ENCODE measurements around the gene TFIP11.

Gene TFIP11

DNA sequence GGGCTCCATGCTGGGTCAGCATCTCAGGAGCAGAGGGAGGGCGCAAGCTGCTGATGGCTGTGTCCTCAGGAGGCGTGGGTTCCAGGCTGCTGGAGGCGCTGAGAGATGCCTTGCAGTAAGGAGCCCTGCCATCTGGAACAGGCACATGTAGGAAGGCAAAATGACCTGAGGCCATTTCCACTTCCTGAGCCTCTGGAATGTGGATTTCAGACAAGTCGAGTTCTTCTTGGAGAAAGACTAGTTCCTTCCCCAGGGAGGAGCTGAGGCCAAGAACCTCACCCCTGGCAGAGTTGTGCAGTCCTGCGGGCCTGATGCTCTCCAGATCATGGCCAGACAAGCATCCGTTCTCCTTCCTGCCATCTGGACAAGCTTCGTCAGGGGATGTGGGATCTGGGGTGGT, 48.0 kb downstream of the TFIP11 start:
- H3K27ac ChIP-seq (ENCODE audit: low read depth, low read length): no peak overlapping the region
- no peak overlapping the region for H3K9ac ChIP-seq (ENCODE audit: low read depth in 1 of 2, low read length in 2 of 2)
- peaks cover 46 to 73% of the 10 kb centered on the region in 2 donors for H3K36me3 ChIP-seq (ENCODE audit: control insufficient read depth in 1 of 2, insufficient read depth in 2 of 2, low read length in 2 of 2)
- no peaks in the 10 kb centered on the region for H3K4me1 ChIP-seq (ENCODE audit: control insufficient read depth in 1 of 2, insufficient read depth in 2 of 2, low read length in 2 of 2)
- no peaks in the 10 kb centered on the region for H3K9me3 ChIP-seq (ENCODE audit: control insufficient read depth in 1 of 2, low read length in 2 of 2)
- H3K4me3 ChIP-seq (ENCODE audit: low read depth in 1 of 2, low read length in 2 of 2): no peak overlapping the region
- H3K27me3 ChIP-seq (ENCODE audit: control insufficient read depth in 1 of 2, insufficient read depth in 2 of 2, low read length in 2 of 2): no peaks in the 10 kb centered on the region

DNA sequence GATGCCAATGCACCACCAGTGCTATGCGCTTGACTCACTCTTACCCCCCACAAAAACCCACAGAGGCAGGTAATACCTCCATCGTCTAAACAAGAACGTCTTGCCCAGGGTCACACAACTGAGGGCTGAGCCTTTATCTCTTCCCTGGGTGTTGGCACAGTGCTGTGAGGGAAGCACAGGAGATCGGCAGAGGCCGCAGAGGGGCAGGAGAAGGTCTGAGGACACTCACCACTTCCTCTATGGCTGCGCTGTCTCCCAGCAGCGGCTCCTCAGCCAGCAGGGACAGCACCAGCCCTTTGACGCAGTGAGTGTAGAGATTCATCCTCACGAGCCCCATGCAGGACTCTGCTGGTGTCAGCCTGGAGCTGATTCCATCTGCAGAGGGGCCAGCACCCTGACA, 48.6 kb downstream of the TFIP11 start:
- peaks cover 45 to 73% of the 10 kb centered on the region in 2 donors for H3K36me3 ChIP-seq (ENCODE audit: control insufficient read depth in 1 of 2, insufficient read depth in 2 of 2, low read length in 2 of 2)
- H3K9ac ChIP-seq (ENCODE audit: low read depth in 1 of 2, low read length in 2 of 2): no peak overlapping the region
- no peaks in the 10 kb centered on the region for H3K27me3 ChIP-seq (ENCODE audit: control insufficient read depth in 1 of 2, insufficient read depth in 2 of 2, low read length in 2 of 2)
- H3K4me1 ChIP-seq (ENCODE audit: control insufficient read depth in 1 of 2, insufficient read depth in 2 of 2, low read length in 2 of 2): no peaks in the 10 kb centered on the region
- no peak overlapping the region for H3K27ac ChIP-seq (ENCODE audit: low read depth, low read length)
- H3K9me3 ChIP-seq (ENCODE audit: control insufficient read depth in 1 of 2, low read length in 2 of 2): no peaks in the 10 kb centered on the region
- no peak overlapping the region for H3K4me3 ChIP-seq (ENCODE audit: low read depth in 1 of 2, low read length in 2 of 2)

DNA sequence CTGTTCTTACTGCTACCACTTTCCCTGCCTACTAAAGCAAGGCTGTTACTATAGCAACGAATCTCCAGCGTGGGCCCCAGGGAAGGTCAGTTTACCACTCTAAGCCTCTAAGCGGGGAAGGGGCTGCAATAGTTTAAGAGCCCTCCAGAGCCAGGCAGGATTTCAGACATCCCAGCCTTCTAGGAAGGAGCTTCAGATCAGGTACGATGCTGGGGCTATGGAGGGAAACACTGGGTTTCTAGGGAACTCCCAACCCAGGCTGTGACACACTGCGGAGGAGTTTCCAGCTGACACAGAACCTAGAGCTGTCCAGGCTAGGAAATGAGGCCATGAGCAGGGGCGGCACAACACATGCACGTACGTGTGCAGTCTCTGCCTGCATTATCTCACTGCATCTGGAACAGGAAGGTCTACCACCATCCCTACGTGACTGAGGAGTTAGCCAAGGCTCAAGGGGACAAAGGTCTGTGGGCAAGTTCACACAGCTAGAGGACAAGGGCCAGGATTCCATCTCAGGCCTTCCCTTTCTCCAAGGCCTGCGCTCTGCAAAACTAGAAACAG, 49.1 kb downstream of the TFIP11 start:
- no peaks in the 10 kb centered on the region for H3K4me1 ChIP-seq (ENCODE audit: control insufficient read depth in 1 of 2, insufficient read depth in 2 of 2, low read length in 2 of 2)
- H3K27ac ChIP-seq (ENCODE audit: low read depth, low read length): no peak overlapping the region
- no peak overlapping the region for H3K4me3 ChIP-seq (ENCODE audit: low read depth in 1 of 2, low read length in 2 of 2)
- H3K9ac ChIP-seq (ENCODE audit: low read depth in 1 of 2, low read length in 2 of 2): no peak overlapping the region
- H3K36me3 ChIP-seq (ENCODE audit: control insufficient read depth in 1 of 2, insufficient read depth in 2 of 2, low read length in 2 of 2): peaks cover 42 to 71% of the 10 kb centered on the region in 2 donors
- no peaks in the 10 kb centered on the region for H3K27me3 ChIP-seq (ENCODE audit: control insufficient read depth in 1 of 2, insufficient read depth in 2 of 2, low read length in 2 of 2)
- H3K9me3 ChIP-seq (ENCODE audit: control insufficient read depth in 1 of 2, low read length in 2 of 2): no peaks in the 10 kb centered on the region

DNA sequence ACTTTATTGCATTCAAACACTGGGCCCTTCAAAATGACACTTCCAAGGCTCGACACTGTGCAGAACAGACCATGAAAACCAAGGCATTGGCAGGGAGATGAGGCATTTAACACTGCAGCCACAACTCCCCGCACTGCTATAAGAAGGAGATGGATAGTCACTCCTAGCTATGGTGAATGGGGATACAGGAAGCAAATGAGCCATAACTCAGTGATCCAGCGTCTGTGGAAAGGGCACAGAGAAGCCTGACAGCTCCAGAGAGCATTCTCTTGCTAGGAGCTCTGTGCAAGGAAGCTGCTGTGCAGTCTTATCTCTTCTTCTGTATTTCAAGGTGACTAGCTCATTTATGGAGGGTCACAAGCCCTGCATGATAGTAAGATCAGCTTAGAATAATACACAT, 49.6 kb downstream of the TFIP11 start:
- H3K9ac ChIP-seq (ENCODE audit: low read depth in 1 of 2, low read length in 2 of 2): no peak overlapping the region
- H3K27ac ChIP-seq (ENCODE audit: low read depth, low read length): no peak overlapping the region
- H3K9me3 ChIP-seq (ENCODE audit: control insufficient read depth in 1 of 2, low read length in 2 of 2): no peaks in the 10 kb centered on the region
- H3K4me1 ChIP-seq (ENCODE audit: control insufficient read depth in 1 of 2, insufficient read depth in 2 of 2, low read length in 2 of 2): no peaks in the 10 kb centered on the region
- H3K36me3 ChIP-seq (ENCODE audit: control insufficient read depth in 1 of 2, insufficient read depth in 2 of 2, low read length in 2 of 2): peaks cover 45 to 73% of the 10 kb centered on the region in 2 donors
- no peak overlapping the region for H3K4me3 ChIP-seq (ENCODE audit: low read depth in 1 of 2, low read length in 2 of 2)
- no peaks in the 10 kb centered on the region for H3K27me3 ChIP-seq (ENCODE audit: control insufficient read depth in 1 of 2, insufficient read depth in 2 of 2, low read length in 2 of 2)

DNA sequence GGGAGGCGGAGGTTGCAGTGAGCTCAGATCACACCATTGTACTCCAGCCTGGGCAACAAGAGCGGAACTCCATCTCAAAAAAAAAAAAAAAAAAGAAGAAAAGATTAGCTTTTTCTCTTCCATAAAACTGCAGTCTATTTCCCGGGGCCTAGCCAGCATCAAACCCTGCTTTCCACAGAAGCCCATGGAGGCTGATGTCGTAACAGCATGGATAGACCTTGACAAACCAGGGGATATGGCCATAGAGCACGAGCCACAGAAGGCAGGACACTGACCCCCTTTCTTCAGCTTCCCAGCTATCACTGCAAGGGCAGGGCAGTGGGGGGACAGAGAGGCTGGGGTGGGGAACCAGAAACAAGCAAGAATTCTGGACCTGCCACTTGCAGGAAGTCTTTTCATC, 50.2 kb downstream of the TFIP11 start:
- H3K9me3 ChIP-seq (ENCODE audit: control insufficient read depth in 1 of 2, low read length in 2 of 2): no peaks in the 10 kb centered on the region
- H3K27ac ChIP-seq (ENCODE audit: low read depth, low read length): no peak overlapping the region
- no peaks in the 10 kb centered on the region for H3K4me1 ChIP-seq (ENCODE audit: control insufficient read depth in 1 of 2, insufficient read depth in 2 of 2, low read length in 2 of 2)
- H3K9ac ChIP-seq (ENCODE audit: low read depth in 1 of 2, low read length in 2 of 2): no peak overlapping the region
- no peak overlapping the region for H3K4me3 ChIP-seq (ENCODE audit: low read depth in 1 of 2, low read length in 2 of 2)
- peaks cover 45 to 73% of the 10 kb centered on the region in 2 donors for H3K36me3 ChIP-seq (ENCODE audit: control insufficient read depth in 1 of 2, insufficient read depth in 2 of 2, low read length in 2 of 2)
- H3K27me3 ChIP-seq (ENCODE audit: control insufficient read depth in 1 of 2, insufficient read depth in 2 of 2, low read length in 2 of 2): no peaks in the 10 kb centered on the region

DNA sequence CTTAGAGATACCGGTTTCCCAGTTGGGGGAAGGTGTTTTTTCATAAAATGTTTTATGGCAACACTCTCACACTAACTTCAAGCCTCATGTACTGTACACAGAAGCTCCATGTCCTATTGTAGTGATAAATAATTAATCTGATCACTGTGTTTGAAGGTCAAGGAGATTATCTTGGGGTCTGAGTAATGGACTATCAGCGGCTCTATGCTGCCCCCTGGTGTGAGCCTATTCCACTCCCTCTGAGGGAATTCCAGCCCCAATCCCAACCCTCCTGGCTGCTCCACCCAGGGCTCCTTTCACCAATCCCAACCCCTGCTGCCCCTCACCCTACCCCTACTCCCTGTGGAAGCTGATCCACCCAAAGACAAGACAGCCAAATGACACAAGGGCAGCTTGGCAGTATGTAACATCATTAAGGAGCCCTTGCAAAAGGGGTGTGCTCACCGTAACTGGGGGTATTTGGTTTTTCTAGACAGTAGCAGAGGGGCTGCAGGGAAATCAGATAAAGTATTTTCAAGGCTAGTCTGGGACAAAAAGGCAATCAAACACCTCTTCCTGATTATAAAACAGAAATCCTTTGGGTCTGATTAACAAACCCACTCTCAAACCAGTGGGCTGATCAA, 51.0 kb downstream of the TFIP11 start:
- Histone ChIP-seq H3K9me3 (ENCODE audit: control insufficient read depth in 1 of 2, low read length in 2 of 2) (no peaks in the 10 kb centered on the region), H3K4me1 (ENCODE audit: control insufficient read depth in 1 of 2, insufficient read depth in 2 of 2, low read length in 2 of 2) (no peaks in the 10 kb centered on the region), H3K27ac (ENCODE audit: low read depth, low read length) (no peak overlapping the region), H3K27me3 (ENCODE audit: control insufficient read depth in 1 of 2, insufficient read depth in 2 of 2, low read length in 2 of 2) (no peaks in the 10 kb centered on the region), H3K4me3 (ENCODE audit: low read depth in 1 of 2, low read length in 2 of 2) (no peak overlapping the region), H3K9ac (ENCODE audit: low read depth in 1 of 2, low read length in 2 of 2) (no peak overlapping the region), H3K36me3 (ENCODE audit: control insufficient read depth in 1 of 2, insufficient read depth in 2 of 2, low read length in 2 of 2) (peaks cover 44 to 75% of the 10 kb centered on the region in 2 donors)

DNA sequence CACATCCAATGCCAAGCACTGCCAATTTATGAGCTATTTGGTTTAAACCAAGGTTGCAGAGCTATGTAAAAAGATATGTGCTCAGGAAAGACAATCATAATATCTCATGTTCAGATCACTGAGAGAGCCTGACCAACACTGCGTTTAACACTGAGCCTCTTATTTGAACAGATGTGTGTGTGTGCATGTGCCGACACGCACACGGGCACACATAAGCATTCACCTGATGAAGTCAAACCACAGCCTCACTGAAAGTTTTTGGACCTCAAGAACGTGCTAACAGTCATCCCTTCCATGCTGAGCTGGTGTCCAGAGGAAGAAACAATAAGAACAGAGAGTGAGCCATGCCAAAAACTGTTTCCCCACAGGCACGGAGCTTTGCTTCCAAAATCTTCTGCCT, 52.1 kb downstream of the TFIP11 start:
- Histone ChIP-seq H3K36me3 (ENCODE audit: control insufficient read depth in 1 of 2, insufficient read depth in 2 of 2, low read length in 2 of 2) (peaks cover 33 to 71% of the 10 kb centered on the region in 2 donors), H3K27me3 (ENCODE audit: control insufficient read depth in 1 of 2, insufficient read depth in 2 of 2, low read length in 2 of 2) (no peaks in the 10 kb centered on the region), H3K9ac (ENCODE audit: low read depth in 1 of 2, low read length in 2 of 2) (no peak overlapping the region), H3K4me3 (ENCODE audit: low read depth in 1 of 2, low read length in 2 of 2) (no peak overlapping the region), H3K9me3 (ENCODE audit: control insufficient read depth in 1 of 2, low read length in 2 of 2) (no peaks in the 10 kb centered on the region), H3K27ac (ENCODE audit: low read depth, low read length) (no peak overlapping the region), H3K4me1 (ENCODE audit: control insufficient read depth in 1 of 2, insufficient read depth in 2 of 2, low read length in 2 of 2) (no peaks in the 10 kb centered on the region)

DNA sequence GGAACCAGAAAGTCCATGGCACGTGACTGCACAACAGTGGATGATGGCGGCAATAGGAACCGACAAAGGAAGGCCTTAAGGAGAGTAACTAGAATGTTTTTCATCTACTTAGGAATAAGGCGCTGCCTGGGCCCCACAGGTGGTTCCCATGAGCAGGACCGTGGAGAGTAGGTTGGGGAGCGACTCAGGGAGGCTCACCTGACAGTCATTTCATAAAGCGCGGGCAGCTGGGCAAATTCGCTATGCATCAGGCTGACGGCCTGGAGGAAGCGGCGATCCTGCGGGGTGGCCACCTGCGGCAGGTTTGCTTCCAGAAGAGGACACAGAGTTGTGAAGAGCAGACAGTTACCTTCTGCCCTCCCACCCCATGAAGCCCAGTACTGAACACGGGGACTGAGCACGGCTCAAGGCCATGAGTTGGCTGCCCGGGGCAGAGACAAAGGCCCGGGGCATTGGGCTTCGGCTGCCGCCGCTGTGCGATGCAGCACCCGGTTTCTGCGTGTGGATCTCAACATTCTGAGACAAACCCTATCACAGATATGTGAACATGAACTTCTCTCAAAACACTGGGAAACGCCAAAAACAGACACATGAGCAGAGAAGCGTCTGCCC, 54.5 kb downstream of the TFIP11 start:
- H3K27me3 ChIP-seq (ENCODE audit: control insufficient read depth in 1 of 2, insufficient read depth in 2 of 2, low read length in 2 of 2): no peaks in the 10 kb centered on the region
- H3K4me1 ChIP-seq (ENCODE audit: control insufficient read depth in 1 of 2, insufficient read depth in 2 of 2, low read length in 2 of 2): no peaks in the 10 kb centered on the region
- H3K9ac ChIP-seq (ENCODE audit: low read depth in 1 of 2, low read length in 2 of 2): no peak overlapping the region
- peaks cover 24 to 63% of the 10 kb centered on the region in 2 donors for H3K36me3 ChIP-seq (ENCODE audit: control insufficient read depth in 1 of 2, insufficient read depth in 2 of 2, low read length in 2 of 2)
- no peak overlapping the region for H3K4me3 ChIP-seq (ENCODE audit: low read depth in 1 of 2, low read length in 2 of 2)
- no peaks in the 10 kb centered on the region for H3K9me3 ChIP-seq (ENCODE audit: control insufficient read depth in 1 of 2, low read length in 2 of 2)
- H3K27ac ChIP-seq (ENCODE audit: low read depth, low read length): no peak overlapping the region

DNA sequence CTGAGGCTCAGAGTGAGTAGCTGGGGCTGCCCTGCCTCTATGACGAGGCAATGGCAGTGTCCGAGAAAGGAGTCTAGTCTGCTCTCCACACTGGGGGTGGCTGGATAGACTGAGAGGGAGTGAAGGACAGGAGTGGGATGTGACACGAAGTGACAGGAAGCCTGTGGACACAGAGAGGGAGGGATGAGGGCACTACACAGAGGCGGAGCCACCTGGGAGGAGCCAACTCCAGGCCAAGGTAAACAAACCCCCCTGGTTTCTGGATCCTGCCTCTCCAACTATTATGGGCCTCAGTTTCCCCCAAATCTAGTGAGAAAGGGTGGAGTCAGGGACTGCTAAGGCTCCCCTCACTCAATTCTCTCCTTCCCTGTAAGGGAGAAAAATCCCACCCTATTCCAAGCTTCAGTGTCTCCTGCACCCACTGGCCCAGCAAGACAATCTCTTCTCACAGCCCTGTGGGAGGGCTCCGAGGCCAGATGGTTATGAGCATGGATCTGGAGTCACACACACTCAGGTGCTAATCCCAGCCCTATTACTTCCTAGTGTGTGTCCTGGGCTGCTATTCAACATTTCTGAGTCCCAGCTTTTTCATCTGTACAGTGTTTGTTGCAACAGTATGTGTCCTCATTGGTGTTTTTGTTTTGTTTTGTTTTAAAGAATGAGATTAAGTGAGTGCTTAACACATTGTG, 58.3 kb downstream of the TFIP11 start:
- Histone ChIP-seq H3K9ac (ENCODE audit: low read depth in 1 of 2, low read length in 2 of 2) (no peak overlapping the region), H3K36me3 (ENCODE audit: control insufficient read depth in 1 of 2, insufficient read depth in 2 of 2, low read length in 2 of 2) (peaks cover 19 to 70% of the 10 kb centered on the region in 2 donors), H3K27me3 (ENCODE audit: control insufficient read depth in 1 of 2, insufficient read depth in 2 of 2, low read length in 2 of 2) (no peaks in the 10 kb centered on the region), H3K4me1 (ENCODE audit: control insufficient read depth in 1 of 2, insufficient read depth in 2 of 2, low read length in 2 of 2) (peaks cover 0 to 7% of the 10 kb centered on the region in 2 donors), H3K27ac (ENCODE audit: low read depth, low read length) (no peak overlapping the region), H3K4me3 (ENCODE audit: low read depth in 1 of 2, low read length in 2 of 2) (no peak overlapping the region), H3K9me3 (ENCODE audit: control insufficient read depth in 1 of 2, low read length in 2 of 2) (no peaks in the 10 kb centered on the region)

DNA sequence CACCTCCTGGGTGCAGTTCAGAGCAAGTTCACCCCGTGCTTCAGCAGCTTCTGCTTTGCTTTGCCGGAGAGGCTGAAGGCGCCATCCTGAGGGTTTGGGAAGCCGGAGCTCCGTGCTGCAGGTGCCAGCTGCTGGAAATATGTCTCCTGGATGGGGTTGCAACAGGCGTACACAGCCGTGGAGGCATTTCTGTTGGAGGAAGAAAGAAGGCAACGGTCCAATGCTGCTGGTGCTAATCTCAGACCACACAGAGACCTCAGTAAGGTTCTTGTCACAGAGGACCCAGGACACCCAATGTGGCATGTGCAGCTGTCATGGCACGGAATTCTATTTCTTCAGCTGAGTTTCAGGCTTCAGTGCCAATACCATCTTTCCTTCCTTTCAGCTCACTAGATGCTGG, 59.1 kb downstream of the TFIP11 start:
- Histone ChIP-seq H3K36me3 (ENCODE audit: control insufficient read depth in 1 of 2, insufficient read depth in 2 of 2, low read length in 2 of 2) (peaks cover 18 to 64% of the 10 kb centered on the region in 2 donors), H3K27me3 (ENCODE audit: control insufficient read depth in 1 of 2, insufficient read depth in 2 of 2, low read length in 2 of 2) (no peaks in the 10 kb centered on the region), H3K9me3 (ENCODE audit: control insufficient read depth in 1 of 2, low read length in 2 of 2) (no peaks in the 10 kb centered on the region), H3K4me3 (ENCODE audit: low read depth in 1 of 2, low read length in 2 of 2) (no peak overlapping the region), H3K4me1 (ENCODE audit: control insufficient read depth in 1 of 2, insufficient read depth in 2 of 2, low read length in 2 of 2) (peaks cover 0 to 7% of the 10 kb centered on the region in 2 donors), H3K9ac (ENCODE audit: low read depth in 1 of 2, low read length in 2 of 2) (no peak overlapping the region), H3K27ac (ENCODE audit: low read depth, low read length) (no peak overlapping the region)

All from duodenal mucosa (tissue), 2 donors.